Measurements from ENCODE around the gene ACLY. TPM values are rescaled to one million over a fixed set of nuclear protein-coding genes. Genes with fewer than 3 reads are reported as not detected.
"Not testable (repeated sequence)": the region's sequence is repeated elsewhere in the genome, so short reads cannot be mapped to it uniquely, and the experiment has no call there.

ACLY gene
- total RNA-seq, 1 donor from 2014 or later, result 64.4 TPM

- no peak for TF ChIP-seq CTCF (IDR thresholded peaks at IDR 0.05)
- Histone ChIP-seq H3K4me3 (no peak overlapping the region), H3K27ac (no peak overlapping the region), H3K4me1 (peaks cover 3 to 14% of the 10 kb centered on the region in 2 donors), H3K27me3 (no peaks in the 10 kb centered on the region), H3K36me3 (no peaks in the 10 kb centered on the region), H3K9me3 (no peaks in the 10 kb centered on the region)
- DNase-seq (ENCODE audit: low spot score in 2 of 2), result no peak
- intact Hi-C loops (cut with DNase I), result no loop called here
Observed at GRCh38 chr17:41860254-41860931, 58.4 kb downstream of the ACLY start.

- Histone ChIP-seq H3K36me3 (peaks cover 8 to 17% of the 10 kb centered on the region in 2 donors), H3K4me1 (peaks cover 0 to 21% of the 10 kb centered on the region in 2 donors)
- intact Hi-C loops (cut with DNase I); H3K4me3 ChIP-seq; H3K27me3 ChIP-seq; H3K9me3 ChIP-seq; DNase-seq (ENCODE audit: low spot score in 2 of 2); H3K27ac ChIP-seq: not testable (repeated sequence)
Observed at GRCh38 chr17:41851382-41851781, 67.4 kb downstream of the ACLY start.

GRCh38 chr17:41849251-41849990 lies 69.3 kb downstream of the ACLY start:
- Histone ChIP-seq H3K27ac (no peak overlapping the region), H3K27me3 (no peaks in the 10 kb centered on the region), H3K9me3 (no peaks in the 10 kb centered on the region), H3K4me1 (peaks cover 0 to 21% of the 10 kb centered on the region in 2 donors), H3K4me3 (no peak overlapping the region), H3K36me3 (peaks cover 8 to 14% of the 10 kb centered on the region in 2 donors)
- TF ChIP-seq CTCF (IDR thresholded peaks at IDR 0.05), result no peak
- intact Hi-C loops (cut with DNase I), result no loop called here
- DNase-seq (ENCODE audit: low spot score in 2 of 2), result no peak

GRCh38 chr17:41848788-41849187 lies 70.0 kb downstream of the ACLY start:
- H3K27me3 ChIP-seq, result no peaks in the 10 kb centered on the region
- no peak overlapping the region for H3K4me3 ChIP-seq
- peaks cover 3 to 8% of the 10 kb centered on the region in 2 donors for H3K36me3 ChIP-seq
- intact Hi-C loops (cut with DNase I), result no loop called here
- DNase-seq (ENCODE audit: low spot score in 2 of 2), result no peak
- H3K27ac ChIP-seq, result no peak overlapping the region
- no peak for TF ChIP-seq CTCF (IDR thresholded peaks at IDR 0.05)
- H3K4me1 ChIP-seq, result peaks cover 0 to 21% of the 10 kb centered on the region in 2 donors
- H3K9me3 ChIP-seq, result no peaks in the 10 kb centered on the region

GRCh38 chr17:41844971-41845370 lies 73.8 kb downstream of the ACLY start:
- TF ChIP-seq CTCF (IDR thresholded peaks at IDR 0.05), result no peak
- H3K4me3 ChIP-seq, result no peak overlapping the region
- intact Hi-C loops (cut with DNase I), result no loop called here
- H3K27ac ChIP-seq, result no peak overlapping the region
- peaks cover 0 to 12% of the 10 kb centered on the region in 2 donors for H3K4me1 ChIP-seq
- H3K36me3 ChIP-seq, result no peaks in the 10 kb centered on the region
- H3K9me3 ChIP-seq, result no peaks in the 10 kb centered on the region
- H3K27me3 ChIP-seq, result no peaks in the 10 kb centered on the region
- no peak for DNase-seq (ENCODE audit: low spot score in 2 of 2)

- H3K36me3 ChIP-seq; DNase-seq (ENCODE audit: low spot score in 2 of 2); H3K4me1 ChIP-seq; H3K27ac ChIP-seq; intact Hi-C loops (cut with DNase I); H3K27me3 ChIP-seq; H3K4me3 ChIP-seq; H3K9me3 ChIP-seq: not testable (repeated sequence)
Observed at GRCh38 chr17:41840781-41841180, 78.0 kb downstream of the ACLY start.

- DNase-seq (ENCODE audit: low spot score in 2 of 2); H3K36me3 ChIP-seq; H3K27me3 ChIP-seq; H3K4me3 ChIP-seq; H3K27ac ChIP-seq; H3K4me1 ChIP-seq; intact Hi-C loops (cut with DNase I); H3K9me3 ChIP-seq: not testable (repeated sequence)
Observed at GRCh38 chr17:41839448-41839847, 79.3 kb downstream of the ACLY start.
